Amygdala (tissue), 56 donors: Measurements from ENCODE around the gene CCL24.
"Not testable (repeated sequence)": the region's sequence is repeated elsewhere in the genome, so short reads cannot be mapped to it uniquely, and the experiment has no call there.

Experiments
- DNase-seq, 56 donors: peaks; one replicate each; lab custom pipeline; 2025; lab: John Stamatoyannopoulos, UW

The CCL24 gene, protein sequence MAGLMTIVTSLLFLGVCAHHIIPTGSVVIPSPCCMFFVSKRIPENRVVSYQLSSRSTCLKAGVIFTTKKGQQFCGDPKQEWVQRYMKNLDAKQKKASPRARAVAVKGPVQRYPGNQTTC

GRCh38 chr7:75813781-75814236 lies at the start of gene CCL24:
CCL24 (minus strand) TSS chr7:75813806; CDS start chr7:75813715, 91 bp downstream.
- no peak for DNase-seq

DNA sequence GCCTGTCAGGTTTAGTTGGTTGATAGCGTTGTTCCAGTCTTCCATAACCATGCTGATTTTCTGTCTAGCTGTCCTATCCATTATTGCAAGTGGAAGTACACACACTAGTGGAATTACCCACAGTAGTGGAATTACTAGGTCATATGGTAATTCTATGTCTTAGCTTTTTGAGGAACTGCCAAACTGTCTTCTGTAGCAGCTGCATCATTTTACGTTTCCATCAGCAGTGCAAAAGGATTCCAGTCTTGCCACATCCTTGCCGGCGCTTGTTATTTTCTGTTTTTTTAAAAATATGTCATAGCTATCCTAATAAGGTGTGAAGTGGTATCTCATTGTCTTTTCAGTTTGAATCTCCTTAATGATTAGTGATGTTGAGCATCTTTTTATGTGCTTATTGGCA lies 48.0 kb upstream of the CCL24 start:
- no peak for DNase-seq

GRCh38 chr7:75858410-75858809 lies 44.8 kb upstream of the CCL24 start:
- no peak for DNase-seq

- DNase-seq: no peak
Observed at GRCh38 chr7:75856536-75856935, 42.9 kb upstream of the CCL24 start.

DNA sequence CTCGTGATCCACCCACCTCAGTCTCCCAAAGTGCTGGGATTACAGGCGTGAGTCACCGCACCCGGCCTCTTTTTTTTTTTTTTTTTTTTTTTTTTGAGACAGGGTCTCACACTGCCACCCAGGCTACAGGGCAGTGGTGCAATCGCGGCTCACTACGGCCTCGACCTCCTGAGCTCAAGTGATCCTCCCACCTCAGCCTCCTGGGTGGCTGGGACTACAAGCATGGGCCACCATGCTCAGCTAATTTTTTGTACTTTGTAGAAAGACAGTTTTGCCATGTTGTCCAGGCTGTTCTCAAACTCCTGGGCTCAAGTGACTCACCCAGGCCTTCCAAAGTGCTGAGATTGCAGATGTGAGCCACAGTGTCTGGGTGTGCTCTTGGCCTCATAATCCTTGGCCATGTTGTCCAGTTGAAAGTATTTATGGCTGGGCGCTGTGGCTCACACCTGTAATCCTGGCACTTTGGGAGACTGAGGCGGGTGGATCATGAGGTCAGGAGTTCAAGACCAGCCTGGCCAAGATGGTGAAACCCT lies 41.3 kb upstream of the CCL24 start:
- DNase-seq: not testable (repeated sequence)

GRCh38 chr7:75854233-75854632 lies 40.6 kb upstream of the CCL24 start:
- no peak for DNase-seq

- DNase-seq: no peak
Observed at GRCh38 chr7:75850235-75850634, 36.6 kb upstream of the CCL24 start.

DNA sequence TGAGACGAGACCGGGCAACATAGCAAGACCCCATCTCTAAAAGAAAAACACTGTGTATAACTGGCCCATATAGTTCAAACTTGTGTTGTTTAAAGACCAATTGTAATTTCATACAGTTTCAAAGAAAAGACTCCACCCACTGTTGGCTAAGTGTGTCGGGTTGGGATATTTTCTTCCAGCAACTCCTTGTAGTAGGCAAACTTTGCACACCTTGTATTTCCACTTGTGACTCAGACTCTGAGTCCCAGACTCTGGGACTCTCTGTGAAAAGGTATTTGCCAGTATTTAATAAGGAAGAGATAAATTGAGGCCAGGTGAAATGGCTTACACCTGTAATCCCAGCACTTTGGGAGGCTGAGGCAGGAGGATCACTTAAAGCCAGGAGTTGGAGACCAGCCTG lies 36.0 kb upstream of the CCL24 start:
- DNase-seq: no peak

GRCh38 chr7:75847707-75848106 lies 34.1 kb upstream of the CCL24 start:
- DNase-seq: no peak

GRCh38 chr7:75845132-75845531 lies 31.5 kb upstream of the CCL24 start:
- not testable (repeated sequence) for DNase-seq

DNA sequence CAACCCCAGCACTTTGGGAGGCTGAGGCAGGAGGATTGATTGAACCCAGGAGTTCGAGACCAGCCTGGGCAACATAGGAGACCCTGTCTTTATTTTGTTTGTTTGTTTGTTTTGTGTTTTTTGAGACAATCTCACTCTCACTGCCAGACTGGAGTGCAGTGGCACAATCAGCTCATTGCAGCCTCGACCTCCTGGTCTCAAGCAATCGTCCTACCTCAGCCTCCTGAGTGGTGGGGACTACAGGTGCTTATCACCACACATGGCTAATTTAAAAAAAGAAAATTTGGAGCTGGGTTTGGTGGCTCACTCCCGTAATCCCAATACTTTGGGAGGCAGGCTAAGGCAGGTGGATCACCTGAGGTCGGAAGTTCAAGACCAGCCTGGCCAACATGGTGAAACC lies 30.6 kb upstream of the CCL24 start:
- DNase-seq: no peak

DNA sequence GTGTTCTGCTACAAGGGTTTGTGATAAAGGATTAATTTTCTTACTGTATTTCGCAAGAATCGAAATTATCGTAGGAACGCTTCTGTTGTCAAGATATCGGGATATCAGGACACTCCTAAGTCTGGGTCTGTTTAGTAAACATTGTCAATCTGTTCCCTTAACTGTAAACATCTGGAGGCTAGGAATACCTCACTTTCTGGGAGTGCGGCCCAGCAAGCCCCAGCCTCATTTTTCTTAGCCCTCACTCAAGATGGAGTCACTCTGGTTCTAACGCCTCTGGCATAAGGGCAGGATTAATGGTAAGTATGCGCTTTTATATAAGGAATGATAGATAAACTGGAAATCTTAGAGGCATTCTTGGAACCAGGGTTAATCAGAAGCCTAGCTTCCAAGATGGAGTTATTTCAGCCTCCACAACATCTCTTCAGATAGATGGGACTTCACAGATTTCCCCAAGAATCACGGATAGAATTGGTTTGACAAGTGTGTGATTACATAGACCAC lies 30.1 kb upstream of the CCL24 start:
- no peak for DNase-seq

GRCh38 chr7:75842836-75843446 lies 29.3 kb upstream of the CCL24 start:
- peak in 6 of 56 donors; percentile 1 to 23 (median 6) for DNase-seq

GRCh38 chr7:75840029-75840428 lies 26.4 kb upstream of the CCL24 start:
- DNase-seq: no peak

DNA sequence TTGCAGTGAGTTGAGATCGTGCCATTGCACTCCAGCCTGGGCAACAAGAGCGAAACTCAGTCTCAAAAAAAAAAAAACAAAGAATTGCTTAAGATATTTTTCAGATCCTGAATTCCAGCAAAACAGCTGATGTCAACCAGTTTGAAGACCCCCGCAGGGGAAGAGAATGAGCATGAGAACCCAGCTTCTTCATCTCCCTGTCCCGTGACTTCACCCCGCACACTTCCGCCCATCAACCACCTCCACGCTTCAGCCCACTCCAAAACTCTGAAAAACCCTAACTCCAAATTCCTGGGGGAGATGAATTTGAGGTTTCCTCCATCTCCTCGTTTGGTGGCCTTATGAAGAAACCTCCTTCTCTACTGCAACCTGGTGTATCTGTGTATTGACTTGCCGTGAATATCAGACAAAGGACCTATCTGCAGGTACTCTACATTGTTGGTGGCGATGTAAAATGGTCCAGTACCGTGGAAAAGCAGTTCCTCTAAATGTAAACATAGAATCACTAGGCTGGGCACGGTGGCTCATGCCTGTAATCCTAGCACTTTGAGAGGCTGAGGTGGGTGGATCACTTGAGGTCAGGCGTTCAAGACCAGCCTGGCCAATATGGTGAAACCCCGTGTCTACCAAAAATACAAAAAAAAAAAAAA lies 24.8 kb upstream of the CCL24 start:
- not testable (repeated sequence) for DNase-seq

- no peak for DNase-seq
Observed at GRCh38 chr7:75836798-75837197, 23.2 kb upstream of the CCL24 start.

DNA sequence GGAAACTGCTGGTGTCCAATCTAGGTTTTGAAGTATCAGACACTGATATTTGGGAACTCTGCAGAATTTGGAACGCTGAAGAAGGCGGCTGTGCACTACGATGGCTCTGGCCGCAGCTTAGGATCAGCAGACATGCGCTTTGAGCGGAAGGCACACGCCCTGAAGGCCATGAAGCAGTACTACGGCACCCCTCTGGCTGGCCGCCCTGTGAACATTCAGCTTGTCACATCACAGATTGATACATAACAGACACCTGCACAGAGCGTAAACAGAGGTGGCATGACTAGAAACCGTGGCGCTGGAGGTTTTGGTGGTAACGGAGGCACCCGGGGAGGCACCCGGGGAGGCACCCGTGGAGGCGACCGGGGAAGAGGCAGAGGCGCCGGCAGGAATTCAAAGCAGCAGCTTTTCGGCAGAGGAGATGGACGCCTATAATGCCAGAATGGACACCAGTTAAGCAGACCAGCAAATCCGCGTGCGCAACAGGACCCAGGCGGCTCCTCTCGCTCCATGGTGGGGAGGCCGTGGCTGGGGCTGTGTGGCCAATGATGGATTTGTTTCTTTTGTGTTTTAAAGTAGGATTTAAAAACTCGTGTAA lies 22.2 kb upstream of the CCL24 start:
- DNase-seq: no peak

DNA sequence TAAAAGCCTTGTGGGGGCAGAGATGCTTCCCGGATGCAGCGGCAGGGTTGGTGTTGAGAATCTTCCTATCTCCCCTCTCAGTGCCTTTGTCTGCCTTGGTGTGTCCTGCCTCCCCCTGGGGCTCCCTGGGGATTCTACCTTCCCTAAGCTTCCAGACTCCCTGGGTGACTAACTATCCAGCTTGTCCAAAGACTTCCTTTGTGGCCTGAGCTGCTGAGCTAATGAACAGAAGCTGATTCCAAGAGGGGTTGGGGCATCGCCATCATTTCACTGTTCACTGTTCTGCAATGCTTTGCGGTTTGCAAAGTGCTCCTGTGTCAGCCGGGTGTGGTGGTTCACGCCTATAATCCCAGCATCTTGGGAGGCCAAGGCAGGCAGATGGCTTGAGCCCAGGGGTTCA lies 20.1 kb upstream of the CCL24 start:
- DNase-seq: not testable (repeated sequence)

- DNase-seq: no peak
Observed at GRCh38 chr7:75830978-75831377, 17.4 kb upstream of the CCL24 start.

DNA sequence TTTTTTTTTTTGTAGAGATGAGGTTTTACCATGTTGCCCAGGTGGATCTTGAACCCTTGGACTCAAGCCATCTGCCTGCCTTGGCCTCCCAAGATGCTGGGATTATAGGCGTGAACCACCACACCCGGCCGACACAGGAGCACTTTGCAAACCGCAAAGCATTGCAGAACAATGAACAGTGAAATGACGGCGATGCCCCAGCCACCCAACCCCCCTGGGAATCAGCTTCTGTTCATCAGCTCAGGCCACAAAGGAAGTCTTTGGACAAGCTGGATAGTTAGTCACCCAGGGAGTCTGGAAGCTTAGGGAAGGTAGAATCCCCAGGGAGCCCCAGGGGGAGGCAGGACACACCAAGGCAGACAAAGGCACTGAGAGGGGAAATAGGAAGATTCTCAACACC lies 16.1 kb upstream of the CCL24 start:
- peak in 1 of 56 donors; percentile 1 for DNase-seq

- no peak for DNase-seq
Observed at GRCh38 chr7:75823198-75823910, 9.7 kb upstream of the CCL24 start.
